ENCODE data around the gene RAPGEF6.

DNA sequence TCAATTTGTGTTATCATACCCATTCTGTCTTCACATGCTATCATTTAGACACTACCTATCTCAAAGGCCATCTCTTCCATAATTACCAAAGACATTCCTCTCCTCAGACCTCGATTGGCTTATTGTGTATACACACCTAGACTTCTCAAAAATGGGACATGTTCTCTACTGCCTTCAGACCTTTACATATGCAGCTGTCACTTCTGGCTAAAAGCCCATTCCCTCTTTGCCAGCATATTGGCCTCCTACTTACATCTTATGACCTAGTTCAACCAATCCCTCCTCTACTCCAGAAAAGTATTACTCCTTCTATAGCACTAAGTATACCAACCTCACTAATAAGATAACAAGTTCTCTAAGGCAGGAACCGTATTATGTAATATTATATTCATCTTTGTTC, 84.4 kb downstream of the RAPGEF6 start:
- TF ChIP-seq RCOR1 (IDR thresholded peaks at IDR 0.05; ENCODE audit: insufficient replicate concordance, low read length) (no peak), CTCF (conservative IDR thresholded peaks at IDR 0.05; ENCODE audit: low read depth, low read length) (no peak), RAD21 (IDR thresholded peaks at IDR 0.05; ENCODE audit: low read length) (no peak), MXI1 (IDR thresholded peaks at IDR 0.05; ENCODE audit: borderline replicate concordance, low read depth, low read length) (no peak)
- TF ChIP-seq, protein P1, sequence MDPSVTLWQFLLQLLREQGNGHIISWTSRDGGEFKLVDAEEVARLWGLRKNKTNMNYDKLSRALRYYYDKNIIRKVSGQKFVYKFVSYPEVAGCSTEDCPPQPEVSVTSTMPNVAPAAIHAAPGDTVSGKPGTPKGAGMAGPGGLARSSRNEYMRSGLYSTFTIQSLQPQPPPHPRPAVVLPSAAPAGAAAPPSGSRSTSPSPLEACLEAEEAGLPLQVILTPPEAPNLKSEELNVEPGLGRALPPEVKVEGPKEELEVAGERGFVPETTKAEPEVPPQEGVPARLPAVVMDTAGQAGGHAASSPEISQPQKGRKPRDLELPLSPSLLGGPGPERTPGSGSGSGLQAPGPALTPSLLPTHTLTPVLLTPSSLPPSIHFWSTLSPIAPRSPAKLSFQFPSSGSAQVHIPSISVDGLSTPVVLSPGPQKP (IDR thresholded peaks at IDR 0.05; ENCODE audit: borderline replicate concordance, low read depth, low read length) = no peak

All from IMR-90 (cell line).